Hypothalamus (tissue), 51 donors: Measurements from ENCODE around the gene SLC25A20.
"Not testable (repeated sequence)": the region's sequence is repeated elsewhere in the genome, so short reads cannot be mapped to it uniquely, and the experiment has no call there.

Source experiments
- DNase-seq, 51 donors: peaks; one replicate each; lab custom pipeline; 2025; lab: John Stamatoyannopoulos, UW

Gene SLC25A20

GRCh38 chr3:48847504-48848423, 50.9 kb downstream of the SLC25A20 start, which contains the start of gene PRKAR2A:
TSS of gene PRKAR2A (minus strand) at chr3:48847874. CDS start at chr3:48847596, 278 bp downstream.
- DNase-seq, result peak; percentile 53 to 94 (median 84)

DNA sequence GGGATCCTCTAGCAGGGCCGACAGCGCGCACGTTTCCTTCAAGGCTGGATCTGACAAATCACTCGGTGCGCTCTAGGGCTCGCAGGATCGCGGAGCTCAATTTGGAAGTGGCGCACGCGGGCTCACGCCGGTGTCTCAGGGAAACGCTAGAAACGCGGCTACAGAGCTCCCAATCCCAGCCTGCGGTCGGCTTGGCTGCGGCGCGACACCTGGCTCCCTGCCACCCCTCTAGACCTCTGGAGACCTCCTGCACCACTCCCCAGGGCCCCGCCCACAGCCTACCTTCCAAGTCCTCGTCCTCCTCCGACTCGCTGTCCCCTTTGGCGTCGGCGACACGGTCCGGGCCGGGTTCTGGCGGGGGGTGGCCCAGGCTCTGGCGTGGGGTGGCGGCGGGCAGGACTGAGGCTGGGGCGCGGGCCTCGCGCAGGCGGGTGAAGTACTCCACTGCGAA, 51.6 kb downstream of the SLC25A20 start:
- peak in 45 of 51 donors; percentile 30 to 74 (median 61) for DNase-seq

GRCh38 chr3:48845170-48845569, 53.5 kb downstream of the SLC25A20 start:
- DNase-seq, result no peak

DNA sequence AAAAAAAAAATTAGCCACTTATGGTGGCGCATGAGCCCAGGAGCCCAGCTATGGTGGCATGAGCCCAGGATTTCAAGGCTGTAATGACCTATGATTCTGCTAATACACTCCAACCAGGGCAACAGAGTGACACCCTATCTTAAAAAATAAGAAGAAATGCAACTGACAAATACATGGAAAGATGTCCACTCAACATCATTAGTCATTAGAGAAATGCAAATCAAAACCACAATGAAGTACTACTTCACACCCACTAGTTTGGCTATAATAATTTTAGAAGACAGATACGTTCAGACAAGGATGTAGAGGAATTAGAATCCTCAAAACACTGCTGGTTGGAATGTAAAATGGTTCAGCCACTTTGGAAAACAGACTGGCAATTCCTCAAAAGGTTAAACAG, 61.5 kb downstream of the SLC25A20 start:
- no peak for DNase-seq

GRCh38 chr3:48835650-48836366, 62.9 kb downstream of the SLC25A20 start:
- no peak for DNase-seq

DNA sequence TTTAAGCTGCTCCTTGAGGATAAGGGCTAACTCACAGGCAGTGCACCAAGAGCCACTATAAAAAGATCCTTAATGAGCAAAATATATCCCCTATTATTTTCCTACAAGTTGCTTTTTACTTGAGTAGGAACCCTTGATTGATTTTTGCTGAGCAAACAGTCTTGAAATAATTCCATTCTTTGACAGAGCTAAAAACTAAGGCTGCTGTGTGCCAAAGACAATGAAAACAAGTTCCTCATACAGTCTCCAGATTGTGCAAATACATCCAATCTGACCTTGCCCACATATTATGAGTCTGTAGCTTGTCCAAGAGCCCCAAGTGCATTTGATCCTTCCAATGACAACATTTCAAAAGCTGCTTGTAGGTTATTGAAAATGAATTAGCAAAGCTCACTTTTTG, 66.0 kb downstream of the SLC25A20 start:
- DNase-seq, result no peak

GRCh38 chr3:48830715-48831114, 68.0 kb downstream of the SLC25A20 start:
- no peak for DNase-seq

GRCh38 chr3:48829525-48829924, 69.2 kb downstream of the SLC25A20 start:
- not testable (repeated sequence) for DNase-seq

DNA sequence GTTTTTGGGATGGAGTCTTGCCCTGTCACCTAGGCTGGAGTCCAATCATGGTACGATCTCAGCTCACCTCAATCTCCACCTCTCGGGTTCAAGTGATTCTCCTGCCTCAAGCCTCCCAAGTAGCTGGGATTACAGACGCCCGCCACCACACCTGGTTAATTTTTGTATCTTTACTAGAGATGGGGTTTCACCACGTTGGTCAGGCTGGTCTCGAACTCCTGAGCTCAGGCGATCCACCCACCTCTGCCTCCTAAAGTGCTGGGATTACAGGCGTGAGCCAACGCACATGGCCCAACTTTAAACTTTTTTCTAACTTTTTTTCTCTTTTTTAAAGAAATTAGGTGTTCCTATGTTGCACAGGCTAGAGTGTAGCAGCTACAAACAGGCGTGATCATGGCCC, 70.8 kb downstream of the SLC25A20 start:
- DNase-seq, result not testable (repeated sequence)

GRCh38 chr3:48826451-48826850, 72.2 kb downstream of the SLC25A20 start:
- DNase-seq, result no peak

DNA sequence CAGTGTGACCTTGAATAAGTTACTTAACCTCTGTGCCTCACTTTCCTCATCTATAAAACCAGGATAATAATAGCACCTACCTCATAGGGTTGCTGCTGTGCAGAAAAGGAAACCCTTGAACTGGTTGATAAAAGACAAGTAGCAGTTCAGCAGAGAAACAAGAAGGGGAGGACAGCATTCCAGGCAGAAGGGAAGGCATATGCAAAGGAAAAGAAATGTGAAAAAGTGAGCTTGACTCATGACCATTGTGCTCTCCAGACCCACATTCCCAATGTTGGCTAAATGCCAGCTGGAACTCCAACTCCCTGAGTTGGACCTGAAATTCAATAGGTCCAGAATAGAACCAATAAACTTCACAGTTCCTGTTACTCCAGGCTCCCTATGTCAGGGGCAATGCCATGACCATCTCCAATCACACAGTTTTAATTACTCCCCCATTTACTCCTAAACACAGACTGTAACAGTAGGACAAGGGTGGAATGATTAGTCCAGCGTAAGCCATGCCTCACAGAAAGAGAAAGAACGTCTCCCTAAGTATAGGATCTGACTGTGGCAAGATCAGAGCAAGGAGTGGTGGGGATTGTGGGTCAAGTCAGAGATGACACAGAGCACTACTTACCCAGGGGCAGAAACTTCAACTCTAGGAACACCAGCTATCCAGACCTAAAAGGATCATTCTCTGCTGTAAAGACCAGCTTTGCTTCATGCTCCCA, 77.9 kb downstream of the SLC25A20 start:
- DNase-seq, result peak in 3 of 51 donors; percentile 3 to 7 (median 6)

GRCh38 chr3:48819234-48820221, 79.2 kb downstream of the SLC25A20 start:
- no peak for DNase-seq

- peak in 1 of 51 donors; percentile 55 for DNase-seq
Observed at GRCh38 chr3:48811524-48811923, 87.2 kb downstream of the SLC25A20 start.
